ENCODE results near the gene KCNE3.

GRCh38 chr11:74459584-74459983, 7.8 kb downstream of the KCNE3 start:
- no peak for TF ChIP-seq CTCF (IDR thresholded peaks at IDR 0.05 in 2 of 3, conservative IDR thresholded peaks at IDR 0.05 in 1 of 3; ENCODE audit: borderline replicate concordance in 1 of 3, insufficient read depth in 1 of 3, low read depth in 2 of 3, low read length in 2 of 3)
- TF ChIP-seq EZH2 (IDR thresholded peaks at IDR 0.05): no peak
- TF ChIP-seq POLR2A (IDR thresholded peaks at IDR 0.05; ENCODE audit: borderline replicate concordance, extremely low read depth, insufficient read depth, insufficient read length): no peak
- TF ChIP-seq ZBTB33 (IDR thresholded peaks at IDR 0.05; ENCODE audit: extremely low read depth, insufficient replicate concordance, low read length): no peak
- TF ChIP-seq ATF3 (IDR thresholded peaks at IDR 0.05): no peak
- TF ChIP-seq ZNF274 (IDR thresholded peaks at IDR 0.05; ENCODE audit: low read depth, low read length): no peak
- TF ChIP-seq REST (IDR thresholded peaks at IDR 0.05; ENCODE audit: low read depth): no peak
- no peak for TF ChIP-seq RAD21 (IDR thresholded peaks at IDR 0.05; ENCODE audit: low read depth)
- TF ChIP-seq JUND (IDR thresholded peaks at IDR 0.05): no peak
- TF ChIP-seq POLR2AphosphoS5 (IDR thresholded peaks at IDR 0.05; ENCODE audit: low read depth, low read length): no peak
- no peak for TF ChIP-seq EGR1 (IDR thresholded peaks at IDR 0.05; ENCODE audit: low read depth)
- TF ChIP-seq SP1 (IDR thresholded peaks at IDR 0.05; ENCODE audit: low read depth): no peak
- TF ChIP-seq CEBPB (IDR thresholded peaks at IDR 0.05; ENCODE audit: low read depth): no peak

All from HCT116 (cell line).